ENCODE data around the gene SKAP2. TPM values are rescaled to one million over a fixed set of nuclear protein-coding genes. Genes with fewer than 3 reads are reported as not detected.

The SKAP2 gene
- total and polyA plus RNA-seq, 2 of the 13 experiments (the other 11 are each of a cell fraction or from before 2014, with no cell fraction given): 3.6 to 12.9 TPM

GRCh38 chr7:26864309-26865093, at the start of gene SKAP2 (continued):
- TF ChIP-seq ATF2 (CRISPR knock-in tag; IDR thresholded peaks at IDR 0.05): peak; percentile 71; the same call in 1 of the 2 replicates
- no peak for TF ChIP-seq HNRNPUL1 (IDR thresholded peaks at IDR 0.05; ENCODE audit: low read depth, low read length)
- TF ChIP-seq MXI1 (IDR thresholded peaks at IDR 0.05; ENCODE audit: borderline replicate concordance, low read depth, low read length): no peak; the same call in 2 of the 3 replicates
- TF ChIP-seq SAFB2 (CRISPR knock-in tag; IDR thresholded peaks at IDR 0.05; ENCODE audit: borderline replicate concordance, low read depth): no peak
- no peak; the same call in 1 of the 2 replicates for TF ChIP-seq MLX (CRISPR knock-in tag; IDR thresholded peaks at IDR 0.05)
- TF ChIP-seq ZNF713 (CRISPR knock-in tag; IDR thresholded peaks at IDR 0.05): peak; percentile 71; the same call in 1 of the 2 replicates
- TF ChIP-seq GPN1 (CRISPR knock-in tag; IDR thresholded peaks at IDR 0.05; ENCODE audit: borderline replicate concordance): no peak
- no peak for TF ChIP-seq ZNF879 (CRISPR knock-in tag; IDR thresholded peaks at IDR 0.05)
- TF ChIP-seq ZFAT (CRISPR knock-in tag; conservative IDR thresholded peaks at IDR 0.05): no peak
- TF ChIP-seq MXD4 (CRISPR knock-in tag; IDR thresholded peaks at IDR 0.05): no peak
- TF ChIP-seq THAP11 (CRISPR knock-in tag; IDR thresholded peaks at IDR 0.05): peak; percentile 64; the same call in 1 of the 2 replicates
- no peak for TF ChIP-seq ZNF615 (CRISPR knock-in tag; IDR thresholded peaks at IDR 0.05; ENCODE audit: borderline replicate concordance)
- no peak for TF ChIP-seq ZNF367 (CRISPR knock-in tag; IDR thresholded peaks at IDR 0.05; ENCODE audit: borderline replicate concordance)
- TF ChIP-seq JUN (CRISPR knock-in tag; IDR thresholded peaks at IDR 0.05): 0 out of 2 replicates have a peak, but pooled peaks have one; percentile 69
- TF ChIP-seq MTA3 (CRISPR knock-in tag; IDR thresholded peaks at IDR 0.05): no peak
- TF ChIP-seq ZNF121 (CRISPR knock-in tag; IDR thresholded peaks at IDR 0.05): peak; percentile 46; the same call in 1 of the 2 replicates
- TF ChIP-seq ZNF674 (CRISPR knock-in tag; IDR thresholded peaks at IDR 0.05; ENCODE audit: low read depth): 0 out of 2 replicates have a peak, but pooled peaks have one; percentile 47
- no peak for TF ChIP-seq BRD4 (CRISPR knock-in tag; IDR thresholded peaks at IDR 0.05)
- peak; percentile 75 for TF ChIP-seq ELF1 (CRISPR knock-in tag; IDR thresholded peaks at IDR 0.05)
- no peak for TF ChIP-seq REPIN1 (CRISPR knock-in tag; IDR thresholded peaks at IDR 0.05; ENCODE audit: borderline replicate concordance, low read depth)
- no peak for TF ChIP-seq PRDM10 (CRISPR knock-in tag; IDR thresholded peaks at IDR 0.05; ENCODE audit: low read depth)
- TF ChIP-seq ZNF597 (CRISPR knock-in tag; IDR thresholded peaks at IDR 0.05): no peak
- TF ChIP-seq KLF9 (CRISPR knock-in tag; IDR thresholded peaks at IDR 0.05; ENCODE audit: low read depth): no peak
- no peak for TF ChIP-seq FOXM1 (CRISPR knock-in tag; IDR thresholded peaks at IDR 0.05)
